ENCODE data around the gene NDUFV2. TPM values are rescaled to one million over a fixed set of nuclear protein-coding genes. Genes with fewer than 3 reads are reported as not detected.

NDUFV2 gene
- total RNA-seq, 2 donors from 2014 or later, result 40.5 to 42.5 TPM

- H3K27me3 ChIP-seq, result no peaks in the 10 kb centered on the region
- no peaks in the 10 kb centered on the region for H3K9me3 ChIP-seq
- H3K4me3 ChIP-seq, result no peak overlapping the region
- peak overlapping the region in 1 of 4 donors; percentile 18 for H3K27ac ChIP-seq
- WGBS, 2 donors, result 18 to 21% methylated on average over 4 of the region's 4 CpGs
- no peak for TF ChIP-seq POLR2A (IDR thresholded peaks at IDR 0.05)
- TF ChIP-seq CTCF (IDR thresholded peaks at IDR 0.05), result no peak
- ATAC-seq (no peak), DNase-seq (no peak)
- no peaks in the 10 kb centered on the region for H3K36me3 ChIP-seq (replicated peaks in 1 of 2; ENCODE audit: insufficient read depth in 1 of 2, low read depth in 2 of 2)
- intact Hi-C loops (cut with DNase I), result no loop called here
- peaks cover 85% of the 10 kb centered on the region for H3K4me1 ChIP-seq
These were observed 4.5 kb downstream of the NDUFV2 start for GRCh38 chr18:9106800-9107584.

- DNase-seq, result no peak
- no peak overlapping the region for H3K27ac ChIP-seq
- no peak overlapping the region for H3K4me3 ChIP-seq
- peaks cover 92% of the 10 kb centered on the region for H3K4me1 ChIP-seq
- TF ChIP-seq CTCF (IDR thresholded peaks at IDR 0.05) (no peak), POLR2A (IDR thresholded peaks at IDR 0.05) (no peak)
- WGBS, 2 donors, result 80 to 81% methylated on average over 2 of the region's 2 CpGs
- H3K27me3 ChIP-seq, result no peaks in the 10 kb centered on the region
- intact Hi-C loops (cut with DNase I), result no loop called here
- no peaks in the 10 kb centered on the region for H3K36me3 ChIP-seq (replicated peaks in 1 of 2; ENCODE audit: insufficient read depth in 1 of 2, low read depth in 2 of 2)
- ATAC-seq, result no peak
- H3K9me3 ChIP-seq, result no peaks in the 10 kb centered on the region
These were observed 6.4 kb downstream of the NDUFV2 start for GRCh38 chr18:9108911-9109310.

GRCh38 chr18:9109523-9109922, 7.0 kb downstream of the NDUFV2 start:
- intact Hi-C loops (cut with DNase I), result no loop called here
- H3K27me3 ChIP-seq, result no peaks in the 10 kb centered on the region
- no peaks in the 10 kb centered on the region for H3K9me3 ChIP-seq
- ATAC-seq (no peak), DNase-seq (no peak)
- TF ChIP-seq POLR2A (IDR thresholded peaks at IDR 0.05) (no peak), CTCF (IDR thresholded peaks at IDR 0.05) (no peak)
- no peaks in the 10 kb centered on the region for H3K36me3 ChIP-seq (replicated peaks in 1 of 2; ENCODE audit: insufficient read depth in 1 of 2, low read depth in 2 of 2)
- H3K27ac ChIP-seq, result peak overlapping the region in 1 of 4 donors; percentile 23
- 73 to 75% methylated on average over 4 of the region's 4 CpGs for WGBS, 2 donors
- peaks cover 86% of the 10 kb centered on the region for H3K4me1 ChIP-seq
- H3K4me3 ChIP-seq, result no peak overlapping the region

- WGBS, 2 donors, result 69 to 76% methylated on average over 7 of the region's 7 CpGs
- intact Hi-C loops (cut with DNase I), result no loop called here
- ATAC-seq (no peak), DNase-seq (no peak)
- no peaks in the 10 kb centered on the region for H3K36me3 ChIP-seq (replicated peaks in 1 of 2; ENCODE audit: insufficient read depth in 1 of 2, low read depth in 2 of 2)
- peaks cover 74% of the 10 kb centered on the region for H3K4me1 ChIP-seq
- H3K27me3 ChIP-seq, result no peaks in the 10 kb centered on the region
- no peaks in the 10 kb centered on the region for H3K9me3 ChIP-seq
- H3K4me3 ChIP-seq, result no peak overlapping the region
- H3K27ac ChIP-seq, result peak overlapping the region in 1 of 4 donors; percentile 32
- TF ChIP-seq CTCF (IDR thresholded peaks at IDR 0.05) (no peak), POLR2A (IDR thresholded peaks at IDR 0.05) (no peak)
These were observed 11.1 kb downstream of the NDUFV2 start for GRCh38 chr18:9113468-9114149.
